ENCODE data around the gene BACH1. TPM values are rescaled to one million over a fixed set of nuclear protein-coding genes. Genes with fewer than 3 reads are reported as not detected.

Gene BACH1
- total and polyA plus RNA-seq, 2 of the 8 experiments (the other 6 are each of a cell fraction or from before 2014, with no cell fraction given), result 6.9 to 50.7 TPM

DNA sequence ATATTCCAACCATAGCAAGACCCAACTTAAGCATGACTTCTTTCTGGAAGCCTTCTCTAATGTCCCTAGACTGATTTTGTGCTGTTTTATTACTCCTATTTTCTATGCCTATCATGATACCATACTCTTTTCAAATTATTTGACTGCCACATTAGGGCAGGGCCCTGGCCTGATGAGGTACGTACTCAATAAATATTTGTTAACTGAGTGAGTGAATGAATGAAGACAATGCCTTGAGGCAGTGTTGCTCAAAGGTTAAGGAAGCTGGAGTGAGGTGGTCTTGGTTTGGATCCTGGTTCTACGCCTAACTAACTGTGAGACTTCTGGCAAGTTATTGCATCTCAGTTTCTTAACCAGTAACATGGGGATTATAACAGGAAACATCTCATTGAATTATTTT lies 38.3 kb upstream of the BACH1 start (continued):
- no peak for TF ChIP-seq SUZ12 (IDR thresholded peaks at IDR 0.05; ENCODE audit: low read length)
- TF ChIP-seq SRF (IDR thresholded peaks at IDR 0.05; ENCODE audit: low read depth, low read length), result no peak
- TF ChIP-seq SP2 (IDR thresholded peaks at IDR 0.05; ENCODE audit: low read length), result no peak

Measured in H1 (cell line).